ENCODE measurements around the gene CCDC68. TPM values are rescaled to one million over a fixed set of nuclear protein-coding genes. Genes with fewer than 3 reads are reported as not detected.
A peak's percentile ranks its signal among the peaks of the same experiment; 100 is the strongest.

The CCDC68 gene
- total RNA-seq, 1 experiment from 2014 or later: 6.6 TPM

DNA sequence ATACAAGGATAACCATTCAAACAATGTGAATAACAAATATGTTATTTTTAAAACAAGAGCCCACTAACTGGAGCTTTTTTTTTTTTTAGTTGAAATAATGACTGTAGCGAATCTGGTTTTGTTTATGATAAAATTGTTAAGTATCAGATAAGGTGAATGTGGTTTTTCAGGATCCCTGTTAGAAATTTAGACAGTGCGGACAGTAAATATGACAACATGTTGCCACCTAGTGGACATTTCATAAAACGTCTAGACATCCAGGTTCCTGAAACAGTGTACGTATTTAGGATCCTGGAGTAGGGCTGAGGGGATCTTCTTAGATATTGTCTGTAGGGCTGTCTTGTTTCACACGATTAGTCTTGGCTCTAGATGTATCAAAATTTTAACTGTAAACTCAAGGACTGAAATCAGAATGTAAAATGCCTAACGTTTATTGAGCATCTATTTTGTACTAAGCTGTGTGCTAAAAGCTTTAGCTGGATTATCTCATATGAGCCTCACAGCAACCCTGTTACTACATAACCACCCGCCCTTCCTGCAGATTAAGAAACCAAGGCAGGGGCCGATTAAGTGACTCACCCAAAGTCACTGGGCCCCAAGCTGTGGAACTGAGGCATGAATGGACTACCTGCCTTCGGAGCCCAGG lies 23.9 kb upstream of the CCDC68 start:
- ChIA-PET POLR2A (no interaction called here), RAD21 (ENCODE audit: low non-redundant PET in 1 of 2, low total read pairs in 2 of 2, uncharacterized antibody in 2 of 2, unreplicated experiment in 2 of 2) (interaction anchor here (0.6 to 1.5 kb wide), 3 partner anchors 30 to 304 kb away, joined by 3 to 7 read pairs (median 3); no protein-coding TSS in a partner anchor), CTCF (interaction anchor here (0.6 to 3.3 kb wide), 8 partner anchors 11 to 539 kb away, joined by 3 to 22 read pairs (median 4); no protein-coding TSS in a partner anchor)
- Histone ChIP-seq H3K4me1 (ENCODE audit: control insufficient read depth in 1 of 2, insufficient read depth in 2 of 2, low read length in 2 of 2) (peaks cover 0 to 4% of the 10 kb centered on the region in 2 experiments; a peak in 1 of 4 replicates), H3K9me2 (ENCODE audit: insufficient read depth) (no peaks in the 10 kb centered on the region), H3K9ac (ENCODE audit: low read length) (no peak overlapping the region), H3K4me3 (replicated peaks in 1 of 2; ENCODE audit: low read depth in 1 of 2, low read length in 2 of 2) (no peak overlapping the region), H3K27me3 (ENCODE audit: insufficient read depth, low read length) (no peaks in the 10 kb centered on the region), H3K27ac (ENCODE audit: low read depth, low read length) (no peak overlapping the region), H3K9me3 (ENCODE audit: control insufficient read depth in 1 of 2, insufficient read depth in 1 of 2, low read depth in 1 of 2, low read length in 2 of 2) (no peaks in the 10 kb centered on the region), H3K4me2 (ENCODE audit: low read length) (peak overlapping the region; percentile 15), H4K20me1 (ENCODE audit: insufficient read depth) (no peaks in the 10 kb centered on the region), H2AFZ (ENCODE audit: low read depth, low read length, poor library complexity, severe bottlenecking) (peak overlapping the region; percentile 78), H3K36me3 (ENCODE audit: control insufficient read depth in 1 of 2, insufficient read depth in 2 of 2, low read length in 2 of 2) (no peaks in the 10 kb centered on the region), H3K79me2 (ENCODE audit: insufficient read depth, low read length) (no peaks in the 10 kb centered on the region)
- intact Hi-C loops (cut with micrococcal nuclease): loop anchor here (1.0 to 5.0 kb wide), 4 partner anchors 304 to 591 kb away; no protein-coding TSS in a partner anchor
- TF ChIP-seq, protein P1, sequence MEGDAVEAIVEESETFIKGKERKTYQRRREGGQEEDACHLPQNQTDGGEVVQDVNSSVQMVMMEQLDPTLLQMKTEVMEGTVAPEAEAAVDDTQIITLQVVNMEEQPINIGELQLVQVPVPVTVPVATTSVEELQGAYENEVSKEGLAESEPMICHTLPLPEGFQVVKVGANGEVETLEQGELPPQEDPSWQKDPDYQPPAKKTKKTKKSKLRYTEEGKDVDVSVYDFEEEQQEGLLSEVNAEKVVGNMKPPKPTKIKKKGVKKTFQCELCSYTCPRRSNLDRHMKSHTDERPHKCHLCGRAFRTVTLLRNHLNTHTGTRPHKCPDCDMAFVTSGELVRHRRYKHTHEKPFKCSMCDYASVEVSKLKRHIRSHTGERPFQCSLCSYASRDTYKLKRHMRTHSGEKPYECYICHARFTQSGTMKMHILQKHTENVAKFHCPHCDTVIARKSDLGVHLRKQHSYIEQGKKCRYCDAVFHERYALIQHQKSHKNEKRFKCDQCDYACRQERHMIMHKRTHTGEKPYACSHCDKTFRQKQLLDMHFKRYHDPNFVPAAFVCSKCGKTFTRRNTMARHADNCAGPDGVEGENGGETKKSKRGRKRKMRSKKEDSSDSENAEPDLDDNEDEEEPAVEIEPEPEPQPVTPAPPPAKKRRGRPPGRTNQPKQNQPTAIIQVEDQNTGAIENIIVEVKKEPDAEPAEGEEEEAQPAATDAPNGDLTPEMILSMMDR (IDR thresholded peaks at IDR 0.05 in 2 of 3, conservative IDR thresholded peaks at IDR 0.05 in 1 of 3; ENCODE audit: borderline replicate concordance in 1 of 3, insufficient read depth in 1 of 3, low read depth in 2 of 3, low read length in 2 of 3): peak; percentile 46 to 74 (median 67); a peak in 5 of 6 replicates
- TF ChIP-seq ZNF274 (IDR thresholded peaks at IDR 0.05; ENCODE audit: low read depth, low read length) (no peak), EZH2phosphoT487 (IDR thresholded peaks at IDR 0.05; ENCODE audit: borderline replicate concordance) (no peak), RAD21 (IDR thresholded peaks at IDR 0.05; ENCODE audit: low read depth) (peak; percentile 86), ELF1 (IDR thresholded peaks at IDR 0.05; ENCODE audit: borderline replicate concordance, low read depth) (no peak)
- TF ChIP-seq, protein P2, sequence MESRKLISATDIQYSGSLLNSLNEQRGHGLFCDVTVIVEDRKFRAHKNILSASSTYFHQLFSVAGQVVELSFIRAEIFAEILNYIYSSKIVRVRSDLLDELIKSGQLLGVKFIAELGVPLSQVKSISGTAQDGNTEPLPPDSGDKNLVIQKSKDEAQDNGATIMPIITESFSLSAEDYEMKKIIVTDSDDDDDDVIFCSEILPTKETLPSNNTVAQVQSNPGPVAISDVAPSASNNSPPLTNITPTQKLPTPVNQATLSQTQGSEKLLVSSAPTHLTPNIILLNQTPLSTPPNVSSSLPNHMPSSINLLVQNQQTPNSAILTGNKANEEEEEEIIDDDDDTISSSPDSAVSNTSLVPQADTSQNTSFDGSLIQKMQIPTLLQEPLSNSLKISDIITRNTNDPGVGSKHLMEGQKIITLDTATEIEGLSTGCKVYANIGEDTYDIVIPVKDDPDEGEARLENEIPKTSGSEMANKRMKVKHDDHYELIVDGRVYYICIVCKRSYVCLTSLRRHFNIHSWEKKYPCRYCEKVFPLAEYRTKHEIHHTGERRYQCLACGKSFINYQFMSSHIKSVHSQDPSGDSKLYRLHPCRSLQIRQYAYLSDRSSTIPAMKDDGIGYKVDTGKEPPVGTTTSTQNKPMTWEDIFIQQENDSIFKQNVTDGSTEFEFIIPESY (IDR thresholded peaks at IDR 0.05; ENCODE audit: extremely low read depth, insufficient replicate concordance, low read length): no peak
- BruUV-seq (replicated peaks): no TSS peak
- DNase-seq (ENCODE audit: low read depth, low spot score) (peak; percentile 47), ATAC-seq (peak; percentile 96)

All from HCT116 (cell line).